ENCODE results near the gene ADAMTS2.

The ADAMTS2 gene

GRCh38 chr5:179371681-179372680 is 26.7 kb upstream of the ADAMTS2 start:
- DNase-seq (ENCODE audit: low read depth, low spot score): no peak

GRCh38 chr5:179371121-179371510 is 25.9 kb upstream of the ADAMTS2 start:
- DNase-seq (ENCODE audit: low read depth, low spot score): no peak

DNA sequence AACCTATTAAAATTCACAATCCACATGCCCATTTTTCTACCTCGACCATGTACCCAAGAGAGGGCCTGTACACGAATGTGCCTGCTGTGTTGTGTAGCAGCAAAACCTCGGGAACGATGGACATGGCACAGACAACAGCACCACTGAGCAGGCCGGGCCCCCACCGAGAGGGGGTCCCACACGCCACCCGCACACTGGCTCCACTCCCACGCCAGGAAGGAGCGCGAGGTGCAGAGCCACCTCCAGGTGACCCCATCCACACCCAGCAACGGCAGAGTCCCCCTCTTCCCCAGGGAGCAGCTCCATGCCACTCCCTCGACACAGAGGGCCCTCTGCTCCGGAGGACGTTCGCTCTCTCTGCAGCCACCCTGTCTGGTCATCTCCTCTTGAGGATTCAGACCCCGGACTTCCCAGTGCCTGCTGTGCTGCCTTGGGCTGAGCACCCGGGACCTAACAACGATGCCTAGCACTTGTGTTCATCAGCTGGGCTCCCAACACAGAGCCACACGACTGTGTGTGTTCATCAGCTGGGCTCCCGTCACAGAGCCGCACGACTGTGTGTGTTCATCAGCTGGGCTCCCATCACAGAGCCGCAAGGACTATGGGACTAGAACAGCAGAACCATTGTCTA is 25.3 kb upstream of the ADAMTS2 start:
- no peak for DNase-seq (ENCODE audit: low read depth, low spot score)

DNA sequence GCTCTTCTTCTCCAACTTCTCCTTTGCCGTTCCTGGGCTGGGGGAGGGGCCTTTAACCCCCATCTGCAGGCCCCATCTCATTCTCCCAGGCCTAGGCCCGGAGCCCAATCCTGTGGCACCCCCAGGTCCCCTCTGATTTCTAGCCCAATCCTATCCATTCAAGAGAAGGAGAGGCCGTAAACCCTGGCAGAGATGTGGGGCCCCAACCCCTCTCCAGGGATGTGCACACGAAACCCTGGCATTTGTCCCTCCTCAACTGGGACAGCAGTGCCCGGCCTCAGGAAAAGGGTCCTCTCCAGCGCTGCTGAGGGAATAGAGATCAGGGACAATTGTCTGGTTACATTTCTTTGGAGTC is 24.2 kb upstream of the ADAMTS2 start:
- no peak for DNase-seq (ENCODE audit: low read depth, low spot score)

DNA sequence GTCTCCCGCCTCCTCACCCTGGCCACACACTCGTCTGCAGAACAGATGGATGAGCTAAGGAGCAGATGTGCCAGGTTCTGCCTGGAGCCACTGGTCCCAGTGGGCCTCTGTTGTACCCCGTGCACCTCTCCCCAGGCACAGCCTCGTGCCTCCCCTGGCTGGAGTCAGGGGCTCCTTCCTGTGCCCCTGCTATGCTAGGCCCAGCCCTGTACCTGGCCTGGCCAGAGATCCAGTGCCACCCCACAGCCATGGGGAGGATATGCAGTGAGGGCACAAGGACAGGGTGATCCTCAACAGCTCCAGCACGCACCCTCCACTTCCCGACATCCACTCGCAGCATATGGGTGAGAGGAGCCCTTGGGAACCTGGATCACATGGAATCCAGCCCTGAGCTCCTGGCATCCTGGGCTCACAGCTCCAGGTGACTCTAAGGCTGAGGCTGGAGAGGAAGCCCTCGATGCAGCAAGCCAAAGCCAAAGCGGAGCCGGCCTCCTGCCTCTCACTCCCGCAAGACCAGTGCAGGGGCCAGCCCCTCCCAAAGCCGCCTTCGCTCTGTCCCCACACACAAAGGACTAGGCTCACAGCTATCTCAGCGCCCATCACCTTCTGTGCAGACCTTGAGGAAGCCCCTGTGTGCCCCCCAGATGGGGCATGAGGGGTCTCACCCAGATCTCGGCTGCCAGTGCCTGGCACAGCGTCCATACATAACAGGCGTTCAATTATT is 23.7 kb upstream of the ADAMTS2 start:
- no peak for DNase-seq (ENCODE audit: low read depth, low spot score)

GRCh38 chr5:179368126-179368805 is 23.0 kb upstream of the ADAMTS2 start:
- DNase-seq (ENCODE audit: low read depth, low spot score): no peak

DNA sequence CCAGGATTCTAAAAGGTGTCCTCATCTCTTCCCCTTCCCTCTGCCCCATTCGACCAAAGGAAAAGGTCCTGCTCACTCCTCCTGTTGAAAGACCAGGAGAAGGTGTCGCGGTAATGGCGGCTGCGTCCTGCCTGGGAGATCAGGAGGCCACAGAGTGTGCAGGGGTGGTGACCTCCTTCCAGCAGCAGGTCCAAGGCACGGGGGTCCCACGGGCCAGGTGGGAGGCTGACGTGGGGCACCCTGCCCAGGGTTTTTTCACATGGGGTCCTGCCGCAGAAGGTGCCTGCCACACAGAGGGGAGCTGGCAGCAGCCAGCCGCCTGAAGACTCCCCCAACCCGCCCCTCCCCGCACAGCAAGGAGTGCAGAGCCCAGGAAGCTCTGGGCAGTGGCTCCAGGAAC is 22.2 kb upstream of the ADAMTS2 start:
- no peak for DNase-seq (ENCODE audit: low read depth, low spot score)

DNA sequence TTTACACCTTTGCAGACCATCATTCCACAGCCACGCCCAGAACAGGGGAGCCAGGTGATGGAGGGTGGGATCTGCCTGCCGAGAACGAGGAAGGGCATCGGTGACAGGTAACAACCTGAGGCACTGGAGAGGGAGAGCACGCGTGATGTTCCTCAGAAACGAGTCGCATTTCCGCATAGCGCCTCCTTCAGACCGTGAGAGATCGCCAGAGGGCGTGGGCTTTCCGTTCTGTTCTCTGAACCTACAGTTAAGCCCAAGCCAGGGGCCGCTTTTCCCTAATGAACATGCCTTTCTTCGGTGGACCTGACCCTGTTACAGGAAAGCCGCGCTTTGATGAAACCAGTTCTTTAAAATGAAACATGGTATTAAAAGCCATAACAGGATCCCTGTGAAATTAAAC is 17.1 kb upstream of the ADAMTS2 start:
- no peak for DNase-seq (ENCODE audit: low read depth, low spot score)

DNA sequence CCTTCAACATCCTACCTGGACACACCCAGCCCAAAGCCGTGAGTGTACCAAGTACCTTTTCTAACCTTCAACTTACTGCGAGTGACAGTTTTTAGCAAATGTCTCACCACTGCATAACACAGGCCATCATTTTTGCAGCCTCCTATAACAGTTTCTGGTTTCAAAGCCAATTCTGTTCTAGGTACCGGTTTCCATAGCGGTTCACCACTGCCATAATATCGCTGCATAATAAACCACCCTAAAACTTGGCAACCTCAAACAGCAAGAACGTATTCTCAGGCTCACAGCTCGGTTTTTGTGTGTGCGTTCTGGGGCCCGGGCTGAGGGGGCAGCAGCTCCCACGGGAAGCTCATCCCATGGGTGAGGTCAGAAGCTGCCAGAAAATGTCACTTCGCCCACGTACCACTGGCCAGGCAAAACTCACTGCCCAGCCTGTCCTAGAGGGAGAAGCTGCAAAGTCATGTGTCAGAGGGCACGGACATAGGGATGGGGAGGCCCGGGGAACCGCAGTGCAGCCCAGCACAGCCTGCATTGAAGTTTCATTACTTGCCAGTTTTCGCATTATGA is 15.9 kb upstream of the ADAMTS2 start:
- DNase-seq (ENCODE audit: low read depth, low spot score): no peak

GRCh38 chr5:179357031-179357430 is 11.8 kb upstream of the ADAMTS2 start:
- no peak for DNase-seq (ENCODE audit: low read depth, low spot score)

DNA sequence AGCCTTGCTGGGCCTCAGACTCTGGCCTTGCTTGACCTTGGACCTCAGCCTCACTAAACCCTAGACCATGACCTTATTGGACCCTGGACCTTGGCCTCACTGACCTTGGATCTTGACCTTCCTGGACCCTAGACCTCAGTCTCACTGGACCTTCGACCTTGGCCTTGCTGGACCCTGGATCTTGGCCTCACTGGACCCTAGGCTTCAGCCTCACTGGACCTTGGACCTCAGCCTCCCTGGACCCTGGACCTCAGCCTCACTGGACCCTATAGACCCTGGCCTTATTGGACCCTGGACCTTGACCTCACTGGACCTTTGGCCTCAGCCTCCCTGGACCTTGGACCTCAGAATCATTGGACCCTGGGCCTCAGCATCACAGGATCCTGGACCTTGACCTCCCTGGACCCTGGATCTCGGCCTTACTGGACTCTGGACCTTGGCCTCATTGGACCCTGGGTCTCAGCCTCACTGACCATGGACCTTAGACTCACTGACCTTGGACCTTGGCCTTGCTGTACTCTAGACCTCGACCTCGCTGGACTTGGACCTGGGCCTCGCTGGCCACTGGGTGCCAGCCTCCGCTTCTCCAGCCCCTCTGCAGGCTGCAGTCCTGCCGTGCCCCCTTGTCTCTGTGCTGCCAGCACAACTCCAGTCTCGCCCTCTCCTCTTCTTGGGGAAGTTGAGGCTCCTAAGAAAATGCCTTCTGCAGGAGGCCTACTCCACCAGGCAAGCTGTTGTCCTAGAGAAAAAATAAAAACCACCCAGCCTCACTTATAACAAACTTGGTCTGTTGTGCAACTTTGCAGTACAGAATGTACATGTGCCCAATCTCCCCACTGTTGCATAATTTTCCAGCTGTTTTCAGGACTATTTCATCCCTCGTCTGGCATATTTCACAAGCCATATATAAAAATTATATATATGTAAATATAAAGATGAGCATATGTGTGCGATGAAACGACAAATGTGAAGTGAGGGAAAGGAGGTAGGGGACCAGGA is 11.0 kb upstream of the ADAMTS2 start:
- no peak for DNase-seq (ENCODE audit: low read depth, low spot score)

- no peak for DNase-seq (ENCODE audit: low read depth, low spot score)
Observed at GRCh38 chr5:179354305-179354882, 9.1 kb upstream of the ADAMTS2 start.

DNA sequence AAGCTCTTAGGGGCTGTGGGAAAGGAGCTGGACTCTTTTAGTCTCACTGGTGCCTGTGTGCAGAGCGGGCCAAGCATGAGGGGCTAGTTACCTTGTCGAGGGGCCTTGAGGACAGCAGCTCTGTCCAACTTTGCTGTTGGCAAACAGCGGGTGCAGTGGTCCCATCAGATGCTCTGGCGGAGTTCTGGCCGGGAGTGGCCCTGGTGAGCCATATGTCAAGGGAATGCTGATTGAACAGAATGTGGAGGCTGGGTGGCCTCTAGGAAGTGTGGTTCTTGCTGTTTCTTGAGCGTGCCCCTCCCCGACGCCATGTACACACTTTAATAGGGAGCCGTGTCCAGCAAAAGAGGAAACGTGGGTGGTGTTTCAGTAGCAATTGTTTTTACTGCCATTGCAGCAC is 3.6 kb upstream of the ADAMTS2 start:
- no peak for DNase-seq (ENCODE audit: low read depth, low spot score)

GRCh38 chr5:179348011-179348530 is 2.8 kb upstream of the ADAMTS2 start:
- no peak for DNase-seq (ENCODE audit: low read depth, low spot score)

DNA sequence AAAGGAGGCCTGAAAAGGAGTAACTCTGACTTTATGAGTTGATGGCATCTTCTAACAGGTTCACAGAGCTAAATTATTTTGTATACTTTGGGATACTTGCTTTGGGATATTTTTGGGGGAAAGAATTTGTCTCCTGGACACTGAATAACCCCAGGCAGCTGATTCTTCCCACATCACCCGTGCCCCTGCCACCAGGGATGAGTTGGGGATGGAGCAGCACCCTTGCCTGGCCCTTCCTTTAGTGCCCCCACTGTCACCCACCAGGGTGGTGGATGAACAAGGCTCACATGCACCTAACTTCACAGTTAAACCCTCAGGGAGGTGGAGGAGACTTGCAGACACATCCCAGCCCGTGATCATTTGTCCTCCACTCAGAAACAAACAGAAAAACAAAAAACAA is 2.3 kb upstream of the ADAMTS2 start:
- no peak for DNase-seq (ENCODE audit: low read depth, low spot score)

GRCh38 chr5:179346875-179347274 is 1.6 kb upstream of the ADAMTS2 start:
- no peak for DNase-seq (ENCODE audit: low read depth, low spot score)

GRCh38 chr5:179346401-179346800 is 1.1 kb upstream of the ADAMTS2 start:
- no peak for DNase-seq (ENCODE audit: low read depth, low spot score)

GRCh38 chr5:179345183-179345432 is 153 bp downstream of the ADAMTS2 start:
- no peak for DNase-seq (ENCODE audit: low read depth, low spot score)

DNA sequence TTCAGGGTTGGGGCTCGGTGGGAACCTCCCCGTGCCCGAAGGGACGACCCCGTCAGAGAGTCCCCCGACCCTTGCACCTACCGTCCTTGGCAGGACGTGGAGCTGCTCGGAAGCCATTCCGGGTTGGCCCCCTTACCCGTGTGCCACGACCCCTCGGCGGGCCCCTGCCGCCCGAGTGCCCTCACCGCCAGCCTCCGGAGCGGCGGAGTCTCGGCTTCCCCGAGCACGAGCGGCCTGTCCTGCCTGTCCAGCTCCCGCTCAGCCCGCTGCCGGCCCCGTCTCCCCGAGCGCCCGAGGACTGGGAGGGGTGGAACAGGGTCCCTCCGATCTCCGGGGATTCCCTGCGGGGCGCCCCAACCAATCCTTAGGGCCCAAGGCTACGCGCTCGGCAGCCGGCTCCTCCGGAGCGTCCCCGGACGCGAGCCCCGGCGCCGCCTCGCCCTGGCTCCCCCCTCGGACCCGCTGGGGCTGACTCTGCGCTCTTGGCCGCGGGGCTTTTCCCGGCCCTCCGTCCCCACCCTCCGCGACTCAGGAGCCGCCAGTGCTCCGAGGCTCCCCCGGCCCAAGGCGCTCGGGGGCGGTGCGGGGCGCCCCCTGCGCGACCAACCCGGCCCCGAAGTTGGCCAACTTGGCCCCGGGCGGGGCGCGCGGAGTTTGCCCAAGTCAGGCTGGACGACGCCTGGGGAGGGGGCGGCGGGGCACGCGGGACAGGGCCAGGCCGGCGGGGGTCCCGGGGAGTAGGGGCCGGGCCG is 654 bp downstream of the ADAMTS2 start:
- no peak for DNase-seq (ENCODE audit: low read depth, low spot score)

All from iPS DF 19.7 (cell line).